Activated naive CD8-positive, alpha-beta T cell treated with anti-CD3 and anti-CD28 coated beads, Interleukin-2, amount 10 ng/mL, durations not matched to agents 7 days and 5 days (primary cell): ENCODE data around the gene SLC25A10. TPM values are rescaled to one million over a fixed set of nuclear protein-coding genes. Genes with fewer than 3 reads are reported as not detected.

ENCODE experiments used
- ATAC-seq: fragments of 150-1000 bp; cut with Tn5 transposase; one replicate; pipeline ENCODE4 v1.10.0; 2021; ENCODE audit warnings: low read depth, moderate library complexity
- POLR2A ChIA-PET: fragments of 350-600 bp; sonication (Branson Sonifier 250); formaldehyde crosslinking; loops from one replicate; lab custom pipeline; 2021; ENCODE audit warnings: antibody characterized with exemption; lab: Charles Lee
- DNase-seq: peaks from one replicate; pipeline ENCODE4 v3.0.0; 2021
- H3K27ac Mint-ChIP-seq: one replicate; pipeline ENCODE4 v1.8.0; 2022; ENCODE audit warnings: mild to moderate bottlenecking, mixed read lengths
- H3K27me3 Mint-ChIP-seq: one replicate; pipeline ENCODE4 v1.8.0; 2022; ENCODE audit warnings: mild to moderate bottlenecking, moderate library complexity, mixed read lengths
- H3K36me3 Mint-ChIP-seq: one replicate; pipeline ENCODE4 v1.8.0; 2021; ENCODE audit warnings: mild to moderate bottlenecking, mixed read lengths
- H3K4me1 Mint-ChIP-seq: one replicate; pipeline ENCODE4 v1.8.0; 2021; ENCODE audit warnings: mixed read lengths
- H3K4me3 Mint-ChIP-seq: one replicate; pipeline ENCODE4 v1.8.0; 2022; ENCODE audit warnings: mild to moderate bottlenecking, moderate library complexity, mixed read lengths
- H3K9me3 Mint-ChIP-seq: one replicate; pipeline ENCODE4 v1.8.0; 2021; ENCODE audit warnings: mixed read lengths
- microRNA-seq: library from miRNA; unstranded; fragments of <30 nt; microRNA quantifications from one replicate; pipeline ENCODE4 v1.2.0, GENCODE V29; 2022
- total RNA-seq, 2 experiments: library from RNA; stranded (reverse); gene quantifications; one replicate each; pipeline ENCODE4 v1.2.3, GENCODE V29; 2021

The SLC25A10 gene
- total RNA-seq, 2 experiments from 2014 or later: 22.0 to 25.1 TPM

- ATAC-seq (no peak), DNase-seq (peak; percentile 31)
- Mint-ChIP-seq H3K4me3 (no peak overlapping the region), H3K27me3 (peaks cover 27% of the 10 kb centered on the region), H3K9me3 (no peaks in the 10 kb centered on the region), H3K27ac (no peak overlapping the region), H3K36me3 (no peaks in the 10 kb centered on the region), H3K4me1 (peaks cover 5% of the 10 kb centered on the region)
- POLR2A ChIA-PET: no interaction called here
Measured at GRCh38 chr17:81740395-81740961, 28.4 kb downstream of the SLC25A10 start.

GRCh38 chr17:81741049-81741593 is 29.0 kb downstream of the SLC25A10 start:
- DNase-seq: peak; percentile 37
- Mint-ChIP-seq H3K4me1 (no peaks in the 10 kb centered on the region), H3K9me3 (no peaks in the 10 kb centered on the region), H3K4me3 (no peak overlapping the region), H3K36me3 (no peaks in the 10 kb centered on the region), H3K27me3 (peaks cover 24% of the 10 kb centered on the region), H3K27ac (no peak overlapping the region)
- ATAC-seq: peak; percentile 21
- POLR2A ChIA-PET: no interaction called here

DNA sequence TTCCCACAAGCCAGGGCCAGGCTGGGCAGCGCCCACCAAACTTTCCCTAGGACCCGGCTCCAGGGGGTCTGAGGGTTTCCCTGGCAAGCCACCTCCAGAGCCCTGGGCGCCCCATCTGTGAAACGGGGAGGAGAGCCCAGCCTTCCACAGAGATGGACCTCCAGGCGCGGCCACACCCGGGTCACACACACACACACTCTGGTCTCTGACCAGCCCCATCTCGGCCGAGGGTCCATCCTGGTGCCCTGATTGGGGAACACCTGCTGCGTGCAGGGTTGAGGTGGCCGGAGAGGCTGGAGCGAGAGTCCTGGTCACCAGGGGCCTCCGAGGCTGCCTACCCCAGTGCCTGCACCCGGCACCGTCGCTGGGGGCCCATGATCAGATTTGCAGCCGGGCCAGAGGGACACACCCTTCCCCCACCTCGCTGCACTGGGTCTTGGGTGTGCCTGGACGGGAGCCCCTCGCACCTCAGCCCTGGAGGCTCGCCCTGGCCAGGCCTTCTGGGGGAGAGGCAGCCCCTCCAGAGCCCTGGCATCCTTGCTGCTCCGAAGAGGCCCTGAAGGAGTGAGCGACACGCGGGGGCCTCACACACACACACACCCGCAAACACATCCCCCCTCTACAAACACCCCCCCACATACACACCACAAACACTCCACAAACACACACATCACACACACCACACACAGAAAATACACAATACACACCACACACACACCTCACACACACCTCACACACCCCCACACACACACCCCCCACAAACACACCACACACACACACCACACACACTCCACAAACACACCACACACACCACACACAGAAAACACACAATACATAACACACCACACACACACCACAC is 29.7 kb downstream of the SLC25A10 start:
- Mint-ChIP-seq H3K27ac (no peak overlapping the region), H3K27me3 (peaks cover 24% of the 10 kb centered on the region), H3K9me3 (no peaks in the 10 kb centered on the region), H3K4me3 (no peak overlapping the region), H3K36me3 (no peaks in the 10 kb centered on the region), H3K4me1 (no peaks in the 10 kb centered on the region)
- POLR2A ChIA-PET: no interaction called here
- DNase-seq: peak; percentile 42
- peak; percentile 24 for ATAC-seq

Small RNA genes lying within 50 kb of the gene (microRNA-seq; reads per million reads assigned to microRNA genes)
- not detected for gene MIR6786

Other genes with a start within 250 kb of the SLC25A10 start
- 1,000 to 10,000 TPM; 2,936 to 3,174 TPM for gene ACTG1, start 199.5 kb upstream of the SLC25A10 start, total RNA-seq
- gene FSCN2, start 183.9 kb upstream of the SLC25A10 start, total RNA-seq: 1 to 10 TPM in 1 of 2 experiments, under 1 TPM in 1; 0.94 to 1.7 TPM
- 10 to 100 TPM; 40.7 to 43.1 TPM for gene FAAP100, start 159.9 kb upstream of the SLC25A10 start, total RNA-seq
- 100 to 1,000 TPM in 1 of 2 experiments, 10 to 100 TPM in 1; 96.9 to 109 TPM for gene NPLOC4, start 75.2 kb upstream of the SLC25A10 start, total RNA-seq
- under 1 TPM; 0.36 to 0.99 TPM for gene TSPAN10, start 75.1 kb upstream of the SLC25A10 start, total RNA-seq
- 10 to 100 TPM; 47.8 to 57.1 TPM for gene PDE6G, start 55.7 kb upstream of the SLC25A10 start, total RNA-seq
- 10 to 100 TPM; 56.6 to 60.1 TPM for gene OXLD1, start 45.7 kb upstream of the SLC25A10 start, total RNA-seq
- gene CCDC137, start 45.5 kb upstream of the SLC25A10 start, total RNA-seq: 10 to 100 TPM; 31.3 to 32.0 TPM
- gene ARL16, start 28.5 kb upstream of the SLC25A10 start, total RNA-seq: 10 to 100 TPM; 17.7 to 19.0 TPM
- gene HGS, start 28.3 kb upstream of the SLC25A10 start, total RNA-seq: 100 to 1,000 TPM; 152 to 164 TPM
- 10 to 100 TPM; 55.1 to 59.2 TPM for gene MRPL12, start 8.9 kb upstream of the SLC25A10 start, total RNA-seq
- gene GCGR, start 91.9 kb downstream of the SLC25A10 start, total RNA-seq: not detected
- 10 to 100 TPM; 56.5 to 58.3 TPM for gene MCRIP1, start 121.0 kb downstream of the SLC25A10 start, total RNA-seq
- not detected for gene PPP1R27, start 122.8 kb downstream of the SLC25A10 start, total RNA-seq
- gene P4HB, start 148.3 kb downstream of the SLC25A10 start, total RNA-seq: 100 to 1,000 TPM; 319 to 347 TPM
- 100 to 1,000 TPM; 538 to 539 TPM for gene ARHGDIA, start 159.1 kb downstream of the SLC25A10 start, total RNA-seq
- 100 to 1,000 TPM; 135 to 152 TPM for gene ALYREF, start 179.3 kb downstream of the SLC25A10 start, total RNA-seq
- gene ANAPC11, start 179.4 kb downstream of the SLC25A10 start, total RNA-seq: 100 to 1,000 TPM; 102 to 106 TPM
- 1 to 10 TPM in 1 of 2 experiments, under 1 TPM in 1; 0.47 to 1.0 TPM for gene NPB, start 190.0 kb downstream of the SLC25A10 start, total RNA-seq
- 10 to 100 TPM; 39.3 to 44.5 TPM for gene PCYT2, start 199.1 kb downstream of the SLC25A10 start, total RNA-seq
- 10 to 100 TPM; 64.8 to 65.2 TPM for gene SIRT7, start 205.9 kb downstream of the SLC25A10 start, total RNA-seq
- gene MAFG, start 215.5 kb downstream of the SLC25A10 start, total RNA-seq: 10 to 100 TPM; 18.3 to 20.4 TPM
- gene PYCR1, start 225.0 kb downstream of the SLC25A10 start, total RNA-seq: 10 to 100 TPM; 12.1 to 17.8 TPM
- not detected for gene MYADML2, start 234.9 kb downstream of the SLC25A10 start, total RNA-seq
- gene NOTUM, start 248.9 kb downstream of the SLC25A10 start, total RNA-seq: under 1 TPM; 0.25 to 0.26 TPM